Measurements from ENCODE around the gene AXIN1. TPM values are rescaled to one million over a fixed set of nuclear protein-coding genes. Genes with fewer than 3 reads are reported as not detected.
"Not testable (repeated sequence)": the region's sequence is repeated elsewhere in the genome, so short reads cannot be mapped to it uniquely, and the experiment has no call there.

The AXIN1 gene
- total RNA-seq, 1 donor from 2014 or later, result 22.4 TPM

- H3K27ac ChIP-seq, result no peak overlapping the region
- TF ChIP-seq CTCF (IDR thresholded peaks at IDR 0.05), result no peak
- intact Hi-C loops (cut with DNase I), result no loop called here
- no peak for DNase-seq
- peaks cover 16% of the 10 kb centered on the region for H3K4me1 ChIP-seq
- no peaks in the 10 kb centered on the region for H3K9me3 ChIP-seq
- H3K27me3 ChIP-seq (ENCODE audit: low read depth), result peaks cover 9% of the 10 kb centered on the region
- ATAC-seq, result no peak
- H3K36me3 ChIP-seq, result peaks cover 31% of the 10 kb centered on the region
- H3K4me3 ChIP-seq, result no peak overlapping the region
Measured at GRCh38 chr16:364595-365491, 12.3 kb upstream of the AXIN1 start.

GRCh38 chr16:363766-364490 lies 11.4 kb upstream of the AXIN1 start:
- no peak for TF ChIP-seq CTCF (IDR thresholded peaks at IDR 0.05)
- H3K9me3 ChIP-seq, result no peaks in the 10 kb centered on the region
- peaks cover 8% of the 10 kb centered on the region for H3K4me1 ChIP-seq
- DNase-seq, result no peak
- no peak for ATAC-seq
- peaks cover 9% of the 10 kb centered on the region for H3K27me3 ChIP-seq (ENCODE audit: low read depth)
- no peak overlapping the region for H3K27ac ChIP-seq
- intact Hi-C loops (cut with DNase I), result no loop called here
- H3K4me3 ChIP-seq, result no peak overlapping the region
- H3K36me3 ChIP-seq, result peaks cover 28% of the 10 kb centered on the region

- H3K4me1 ChIP-seq, result peaks cover 8% of the 10 kb centered on the region
- no peak overlapping the region for H3K27ac ChIP-seq
- ATAC-seq (no peak), DNase-seq (no peak)
- peaks cover 21% of the 10 kb centered on the region for H3K36me3 ChIP-seq
- H3K9me3 ChIP-seq, result no peaks in the 10 kb centered on the region
- no peak overlapping the region for H3K4me3 ChIP-seq
- intact Hi-C loops (cut with DNase I), result no loop called here
- H3K27me3 ChIP-seq (ENCODE audit: low read depth), result peaks cover 9% of the 10 kb centered on the region
- TF ChIP-seq CTCF (IDR thresholded peaks at IDR 0.05), result no peak
Measured at GRCh38 chr16:363110-363765, 10.7 kb upstream of the AXIN1 start.

GRCh38 chr16:362702-362999 lies 10.1 kb upstream of the AXIN1 start:
- H3K4me1 ChIP-seq; H3K9me3 ChIP-seq; H3K27ac ChIP-seq; DNase-seq; H3K4me3 ChIP-seq; H3K27me3 ChIP-seq (ENCODE audit: low read depth); intact Hi-C loops (cut with DNase I): not testable (repeated sequence)
- H3K36me3 ChIP-seq, result peaks cover 16% of the 10 kb centered on the region
- ATAC-seq, result peak in 1 of 2 donors; percentile 3

GRCh38 chr16:361872-362701 lies 9.6 kb upstream of the AXIN1 start:
- Histone ChIP-seq H3K4me3 (no peak overlapping the region), H3K9me3 (no peaks in the 10 kb centered on the region), H3K27ac (no peak overlapping the region), H3K4me1 (peaks cover 8% of the 10 kb centered on the region), H3K27me3 (ENCODE audit: low read depth) (peaks cover 9% of the 10 kb centered on the region), H3K36me3 (peaks cover 10% of the 10 kb centered on the region)
- TF ChIP-seq CTCF (IDR thresholded peaks at IDR 0.05), result peak; percentile 84
- intact Hi-C loops (cut with DNase I), result no loop called here
- DNase-seq, result peak; percentile 86
- peak; percentile 87 to 92 for ATAC-seq

All from lower lobe of right lung (tissue), 2 donors.